Peyer's patch (tissue), 4 donors: Measurements from ENCODE around the gene LSM8. TPM values are rescaled to one million over a fixed set of nuclear protein-coding genes. Genes with fewer than 3 reads are reported as not detected.

ENCODE experiments used
- DNase-seq, 3 donors: peaks; one replicate each; pipeline ENCODE4 v3.0.0-alpha.2; 2017 to 2019
- H3K27ac ChIP-seq, 4 donors: fragments of 200-600 bp; sonication (generic); one replicate each; pipeline ENCODE4 v1.5.1; 2016 to 2019
- H3K27me3 ChIP-seq, 2 donors: fragments of 200-600 bp; sonication (generic); one replicate each; pipeline ENCODE4 v1.5.1; 2019
- H3K36me3 ChIP-seq, 3 donors: fragments of 200-600 bp; sonication (generic); one replicate each; pipeline ENCODE4 v1.5.1; 2016 to 2019
- H3K4me1 ChIP-seq, 4 donors: fragments of 200-600 bp; sonication (generic); one replicate each; pipeline ENCODE4 v1.5.1; 2016 to 2019
- H3K4me3 ChIP-seq, 4 donors: fragments of 200-600 bp; sonication (generic); 1 replicate in 3 of 4; 2 replicates in 1 of 4; pipeline ENCODE4 v1.5.1; 2016 to 2019; ENCODE audit warnings: mild to moderate bottlenecking in 1 of 4
- H3K9me3 ChIP-seq, 4 donors: fragments of 200-600 bp; sonication (generic); one replicate each; pipeline ENCODE4 v1.5.1; 2016 to 2019; ENCODE audit warnings: mild to moderate bottlenecking in 1 of 4
- CTCF ChIP-seq, 6 experiments: fragments of 450-650 bp in 4 of 6; fragments of 200-600 bp in 2 of 6; sonication (generic) in 1 of 6; IDR thresholded peaks; one replicate each; pipeline ENCODE4 v1.5.1; 2017 to 2019; ENCODE audit warnings: antibody characterized with exemption in 6 of 6, mild to moderate bottlenecking in 3 of 6, moderate library complexity in 1 of 6
- POLR2A ChIP-seq, 2 donors: fragments of 450-650 bp; IDR thresholded peaks; one replicate each; pipeline ENCODE4 v1.5.1; 2017; ENCODE audit warnings: antibody characterized with exemption in 2 of 2, mild to moderate bottlenecking in 2 of 2, moderate library complexity in 2 of 2
- total RNA-seq, 4 donors: library from RNA; depleted of rRNA; stranded (reverse); fragments of >200 nt; gene quantifications; one replicate each; pipeline ENCODE4 v1.1.0, GENCODE V29; 2016

Gene LSM8
- total RNA-seq, 4 donors from 2014 or later, result 22.9 to 38.0 (median 29.4) TPM

GRCh38 chr7:118219157-118219512 is 35.2 kb downstream of the LSM8 start:
- DNase-seq, result no peak
- no peak for TF ChIP-seq CTCF (IDR thresholded peaks at IDR 0.05)
- no peak for TF ChIP-seq POLR2A (IDR thresholded peaks at IDR 0.05)

GRCh38 chr7:118220583-118220982 is 36.6 kb downstream of the LSM8 start:
- H3K4me1 ChIP-seq, result no peaks in the 10 kb centered on the region
- DNase-seq, result no peak
- H3K27me3 ChIP-seq, result no peaks in the 10 kb centered on the region
- no peak overlapping the region for H3K27ac ChIP-seq
- TF ChIP-seq POLR2A (IDR thresholded peaks at IDR 0.05) (no peak), CTCF (IDR thresholded peaks at IDR 0.05) (no peak)
- no peak overlapping the region for H3K4me3 ChIP-seq
- H3K36me3 ChIP-seq, result no peaks in the 10 kb centered on the region
- no peaks in the 10 kb centered on the region for H3K9me3 ChIP-seq

More at GRCh38 chr7:118219157-118219512, 35.2 kb downstream of the LSM8 start:
- H3K27me3 ChIP-seq, result no peaks in the 10 kb centered on the region
- no peak overlapping the region for H3K4me3 ChIP-seq
- no peaks in the 10 kb centered on the region for H3K36me3 ChIP-seq
- H3K27ac ChIP-seq, result no peak overlapping the region
- H3K4me1 ChIP-seq, result no peaks in the 10 kb centered on the region
- no peaks in the 10 kb centered on the region for H3K9me3 ChIP-seq

- H3K4me1 ChIP-seq, result no peaks in the 10 kb centered on the region
- TF ChIP-seq POLR2A (IDR thresholded peaks at IDR 0.05) (no peak), CTCF (IDR thresholded peaks at IDR 0.05) (no peak)
- no peaks in the 10 kb centered on the region for H3K36me3 ChIP-seq
- H3K9me3 ChIP-seq, result no peaks in the 10 kb centered on the region
- H3K27ac ChIP-seq, result no peak overlapping the region
- no peak for DNase-seq
- H3K27me3 ChIP-seq, result no peaks in the 10 kb centered on the region
- no peak overlapping the region for H3K4me3 ChIP-seq
Observed at GRCh38 chr7:118222591-118222990, 38.6 kb downstream of the LSM8 start.

- DNase-seq, result no peak
- Histone ChIP-seq H3K9me3 (no peaks in the 10 kb centered on the region), H3K27me3 (no peaks in the 10 kb centered on the region), H3K27ac (no peak within 1 kb of the TSS), H3K36me3 (no peaks in the 10 kb centered on the region), H3K4me3 (no peak within 1 kb of the TSS), H3K4me1 (no peaks in the 10 kb centered on the region)
- TF ChIP-seq CTCF (IDR thresholded peaks at IDR 0.05), result no peak
- no peak for TF ChIP-seq POLR2A (IDR thresholded peaks at IDR 0.05)
Observed at GRCh38 chr7:118224521-118224920, 40.6 kb downstream of the LSM8 start, which contains the start of gene ANKRD7. Gene ANKRD7, plus strand, starts transcription at chr7:118224704. Its CDS starts 127 bp downstream, at chr7:118224831.

- H3K4me1 ChIP-seq, result no peaks in the 10 kb centered on the region
- DNase-seq, result no peak
- no peak for TF ChIP-seq CTCF (IDR thresholded peaks at IDR 0.05)
- no peak for TF ChIP-seq POLR2A (IDR thresholded peaks at IDR 0.05)
- H3K27ac ChIP-seq, result no peak overlapping the region
- no peaks in the 10 kb centered on the region for H3K36me3 ChIP-seq
- H3K27me3 ChIP-seq, result no peaks in the 10 kb centered on the region
- H3K9me3 ChIP-seq, result no peaks in the 10 kb centered on the region
- no peak overlapping the region for H3K4me3 ChIP-seq
Observed at GRCh38 chr7:118232837-118233236, 48.9 kb downstream of the LSM8 start.

GRCh38 chr7:118233799-118234198 is 49.8 kb downstream of the LSM8 start:
- Histone ChIP-seq H3K27ac (no peak overlapping the region), H3K4me1 (no peaks in the 10 kb centered on the region), H3K27me3 (no peaks in the 10 kb centered on the region), H3K36me3 (no peaks in the 10 kb centered on the region), H3K9me3 (no peaks in the 10 kb centered on the region), H3K4me3 (no peak overlapping the region)
- TF ChIP-seq POLR2A (IDR thresholded peaks at IDR 0.05), result no peak
- no peak for DNase-seq
